Occipital lobe (tissue), 2 donors: ENCODE measurements around the gene TBX1. TPM values are rescaled to one million over a fixed set of nuclear protein-coding genes. Genes with fewer than 3 reads are reported as not detected.
"Not testable (repeated sequence)": the region's sequence is repeated elsewhere in the genome, so short reads cannot be mapped to it uniquely, and the experiment has no call there.

Experiments used
- DNase-seq: peaks from one replicate; lab custom pipeline; 2025; lab: John Stamatoyannopoulos, UW
- total RNA-seq: library from RNA; depleted of rRNA; stranded (reverse); fragments of >200 nt; gene quantifications from one replicate; pipeline ENCODE4 v1.2.3, GENCODE V29; 2014

Gene TBX1
- total RNA-seq, 1 donor from 2014 or later: 0.62 TPM

DNA sequence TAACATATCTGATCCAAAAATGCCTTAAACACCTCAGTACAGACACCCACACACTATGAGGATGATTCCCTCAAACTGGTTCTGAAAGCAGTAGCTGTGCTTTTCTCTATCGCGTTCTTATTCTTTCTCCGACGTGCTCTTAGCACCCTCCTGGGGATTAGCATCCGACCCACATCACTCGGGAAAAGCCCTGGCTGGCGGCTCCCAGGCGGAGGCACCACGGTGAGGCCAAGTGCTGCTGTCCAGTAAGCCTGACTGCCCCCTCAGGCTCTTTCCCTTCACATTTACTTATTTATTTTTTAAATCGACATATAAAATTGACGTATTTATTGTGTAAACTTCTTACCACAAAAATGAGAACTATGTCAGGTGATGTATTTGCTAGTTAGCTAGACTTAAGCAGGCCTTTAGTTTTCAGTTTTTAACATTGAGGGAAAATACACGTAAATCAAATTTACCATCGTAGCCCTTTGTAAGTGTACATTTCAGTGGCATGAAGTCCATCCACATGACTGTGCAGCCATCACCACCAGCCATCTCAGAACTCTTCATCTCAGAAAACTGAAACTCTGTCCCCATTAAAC, 19.2 kb downstream of the TBX1 start:
- DNase-seq: no peak

DNA sequence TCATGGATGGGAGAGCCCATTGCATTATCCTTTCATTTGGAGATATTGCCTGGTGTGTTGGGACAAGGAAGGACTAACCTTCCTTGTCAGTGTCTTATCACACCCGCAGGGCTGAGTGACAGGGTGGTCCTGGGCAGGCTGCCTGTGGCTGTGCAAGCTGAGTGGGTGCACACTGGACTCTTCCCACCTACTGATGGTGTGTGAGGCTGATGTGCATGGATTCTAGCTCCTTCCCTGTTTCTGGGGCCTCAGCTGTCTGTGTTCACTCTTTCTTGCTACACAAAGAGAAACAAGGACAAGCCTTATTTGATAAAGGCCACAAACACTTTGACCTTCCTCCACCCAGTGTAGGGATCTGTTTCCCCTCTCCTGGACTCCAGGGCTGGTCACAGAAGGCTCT, 22.0 kb downstream of the TBX1 start:
- DNase-seq: no peak

DNA sequence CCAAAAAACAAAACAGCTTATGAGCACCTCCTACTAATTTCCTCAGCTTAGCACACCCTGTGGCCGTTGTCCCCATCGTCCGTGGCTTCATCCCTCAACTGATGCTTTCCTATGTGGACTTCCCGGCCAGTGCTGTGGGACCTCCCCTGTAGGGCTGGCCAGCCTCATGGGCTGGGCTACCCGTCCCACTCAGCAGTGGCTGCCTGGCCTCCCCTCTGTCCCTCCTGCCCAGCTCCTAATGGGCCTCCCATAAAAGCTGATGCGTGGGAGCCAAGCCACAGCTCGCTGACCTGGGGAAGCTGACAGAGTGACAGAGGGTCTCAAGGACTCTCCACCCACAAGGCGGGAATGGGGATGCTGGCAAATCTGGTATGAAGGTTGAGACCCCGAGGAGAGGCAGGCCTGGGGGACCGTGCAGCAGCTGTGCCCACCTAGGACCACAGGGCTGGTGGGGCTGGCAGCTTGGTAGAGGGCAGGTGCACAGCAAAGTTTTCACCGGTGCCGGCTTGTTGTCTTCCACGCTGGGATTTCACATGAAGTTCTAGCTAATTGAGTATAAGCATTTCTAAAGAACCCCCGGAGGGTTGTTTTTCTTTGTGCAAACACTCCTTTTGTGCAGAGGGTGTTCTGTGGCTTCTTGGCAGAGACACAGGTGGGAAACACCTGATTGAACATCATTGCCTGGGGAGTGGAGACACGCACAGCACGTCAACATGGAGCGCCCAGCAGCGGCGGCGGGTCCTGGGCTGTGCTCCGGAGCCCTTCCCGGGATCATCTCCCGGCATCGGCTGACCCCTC, 23.2 kb downstream of the TBX1 start:
- no peak for DNase-seq

DNA sequence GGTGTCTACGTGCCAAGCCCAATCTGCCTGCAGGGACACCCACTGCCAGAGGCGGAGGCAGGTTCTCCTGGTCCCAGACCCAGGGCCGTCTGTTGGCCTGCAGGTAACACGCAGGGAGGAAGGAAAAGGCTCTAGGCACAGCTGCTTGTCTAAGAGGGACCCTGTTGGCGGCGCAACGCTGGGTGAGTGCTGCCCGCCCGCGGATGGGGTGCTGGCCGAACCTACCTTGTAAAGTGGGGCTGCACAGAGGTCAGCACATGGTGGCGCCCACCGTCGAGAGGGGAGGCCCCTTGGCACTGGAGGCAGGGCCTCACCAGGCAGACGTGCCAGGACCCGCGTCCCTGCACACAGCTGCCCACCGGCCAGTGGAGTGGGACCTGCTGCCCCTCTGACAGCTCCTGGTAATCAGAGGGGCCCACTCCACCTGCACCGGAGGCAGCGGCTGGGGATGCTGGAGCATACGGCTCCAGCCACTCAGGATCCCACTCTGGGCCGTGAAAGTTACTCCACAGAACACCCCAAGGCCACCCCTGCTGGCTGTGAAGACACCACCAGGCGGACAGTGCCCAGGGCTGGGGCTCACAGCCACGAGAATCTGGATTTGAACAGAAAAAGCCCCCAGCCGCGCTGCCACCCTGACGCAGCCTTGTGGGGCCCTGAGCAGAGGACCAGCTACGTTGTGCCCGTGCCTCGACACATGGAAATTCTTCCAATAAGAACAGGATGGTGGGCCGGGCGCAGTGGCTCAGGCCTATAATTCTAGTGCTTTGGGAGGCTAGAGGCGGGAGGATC, 24.0 kb downstream of the TBX1 start:
- no peak for DNase-seq

- no peak for DNase-seq
Observed at GRCh38 chr22:19785461-19786263, 25.1 kb downstream of the TBX1 start.

- no peak for DNase-seq
Observed at GRCh38 chr22:19786264-19786585, 25.6 kb downstream of the TBX1 start.

GRCh38 chr22:19786959-19787848, 26.6 kb downstream of the TBX1 start:
- DNase-seq: no peak

GRCh38 chr22:19787849-19788141, 27.2 kb downstream of the TBX1 start:
- DNase-seq: no peak

- DNase-seq: no peak
Observed at GRCh38 chr22:19788661-19789225, 28.2 kb downstream of the TBX1 start.

DNA sequence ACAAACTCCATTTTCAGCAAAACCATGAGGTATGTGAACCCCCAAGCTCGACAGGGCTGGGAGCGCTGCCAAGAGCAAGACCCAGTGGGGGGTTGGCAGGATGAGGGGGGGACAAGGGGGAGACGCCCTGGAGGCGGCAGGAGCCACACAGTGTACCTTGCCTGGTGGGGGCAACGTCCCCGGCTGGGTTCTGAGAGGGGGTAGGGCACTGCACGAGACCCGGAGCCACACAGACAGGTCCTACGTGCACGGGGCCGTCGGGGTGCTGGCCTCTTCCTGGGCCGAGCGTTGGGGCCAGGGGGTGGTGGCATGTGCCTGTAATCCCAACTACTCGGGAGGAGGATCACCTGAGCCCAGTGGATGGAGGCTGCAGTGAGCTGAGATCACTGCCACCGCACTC, 28.8 kb downstream of the TBX1 start:
- DNase-seq: no peak

DNA sequence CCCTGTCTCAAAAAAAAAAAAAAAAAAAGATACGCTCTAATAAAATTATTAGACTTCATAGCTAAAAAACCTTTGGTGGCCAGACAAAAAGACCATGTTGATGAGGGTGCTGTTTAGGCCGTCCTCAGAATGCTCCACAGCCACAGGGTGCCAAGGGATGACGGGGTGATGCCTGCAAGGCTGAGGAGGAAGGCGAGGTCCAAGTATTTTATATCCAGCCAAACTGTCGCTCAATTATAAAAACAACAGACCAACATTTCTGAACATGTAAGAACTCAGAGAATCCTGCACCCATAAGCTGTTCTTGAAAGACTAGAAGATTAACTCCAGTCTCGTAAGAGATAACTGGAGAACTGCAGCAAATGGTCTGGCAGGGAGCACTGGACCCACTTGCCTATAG, 29.2 kb downstream of the TBX1 start:
- no peak for DNase-seq

DNA sequence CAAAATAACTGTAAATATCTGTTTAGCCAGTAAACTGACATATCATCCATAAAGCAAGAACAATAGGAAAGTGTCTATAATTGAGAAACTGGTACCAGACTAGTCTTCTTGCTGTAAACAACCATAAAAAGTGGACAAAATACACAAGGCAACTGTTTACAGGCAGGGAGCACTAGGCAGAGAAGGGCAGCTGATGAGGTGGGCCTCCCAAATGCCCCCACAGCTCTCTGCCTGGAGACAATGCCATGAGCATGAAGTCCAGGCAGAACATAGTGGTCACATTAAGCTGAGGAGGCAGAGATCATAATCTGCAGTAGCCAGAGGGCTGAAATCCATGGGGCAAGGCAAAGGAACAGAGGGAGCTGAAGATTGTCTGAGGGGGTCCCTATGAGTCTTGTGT, 30.7 kb downstream of the TBX1 start:
- DNase-seq: no peak

GRCh38 chr22:19791894-19792293, 31.3 kb downstream of the TBX1 start:
- DNase-seq: no peak

- DNase-seq: not testable (repeated sequence)
Observed at GRCh38 chr22:19792383-19792896, 31.9 kb downstream of the TBX1 start.

DNA sequence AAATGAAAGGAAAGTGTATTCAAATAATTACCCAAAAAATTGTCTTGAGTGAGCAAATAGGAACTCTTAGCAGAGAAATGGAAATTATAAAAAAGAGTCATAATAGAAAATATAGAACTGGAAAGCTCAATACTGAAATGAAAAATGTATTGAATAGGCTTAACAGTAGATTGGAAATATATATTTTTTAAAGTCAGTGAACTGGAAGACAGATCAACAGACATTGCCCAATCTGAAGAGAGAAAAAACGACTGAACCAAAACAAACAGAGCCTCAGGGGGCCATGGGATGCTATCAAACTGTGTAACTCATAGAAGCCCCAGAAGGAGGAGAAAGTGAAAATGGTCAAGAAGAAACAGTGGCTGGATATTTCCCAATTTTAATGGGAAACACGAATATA, 32.6 kb downstream of the TBX1 start:
- no peak for DNase-seq

DNA sequence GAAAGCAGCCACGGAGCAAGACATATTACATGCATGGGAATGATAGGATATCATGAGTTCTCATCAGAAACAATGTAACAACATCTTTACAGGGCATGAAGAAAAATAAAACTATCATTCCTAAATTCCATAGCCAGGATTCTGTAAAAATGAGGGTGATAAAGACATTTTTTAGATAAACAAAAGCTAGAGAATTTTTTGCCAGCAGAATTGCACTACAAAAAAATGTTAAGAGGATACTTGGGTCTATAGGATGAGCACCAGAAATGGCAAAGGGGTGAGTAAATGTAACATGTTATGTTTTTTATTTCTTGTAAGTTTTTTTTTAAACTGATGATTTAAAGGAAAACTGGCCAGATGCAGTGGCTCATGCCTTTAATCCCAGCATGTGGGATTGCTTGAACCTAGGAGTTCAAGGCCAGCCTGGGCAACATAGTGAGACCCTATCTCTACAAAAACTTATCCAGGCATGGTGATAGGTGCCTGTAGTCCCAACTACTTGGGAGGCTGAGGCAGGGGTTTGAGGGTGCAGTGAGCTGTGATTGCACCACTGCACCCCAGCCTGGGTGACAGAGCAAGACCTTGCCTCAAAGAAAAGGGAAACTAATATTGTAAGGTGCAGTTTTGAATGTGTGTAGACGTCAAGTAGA, 33.2 kb downstream of the TBX1 start:
- no peak for DNase-seq

GRCh38 chr22:19795617-19796008, 35.0 kb downstream of the TBX1 start:
- no peak for DNase-seq

DNA sequence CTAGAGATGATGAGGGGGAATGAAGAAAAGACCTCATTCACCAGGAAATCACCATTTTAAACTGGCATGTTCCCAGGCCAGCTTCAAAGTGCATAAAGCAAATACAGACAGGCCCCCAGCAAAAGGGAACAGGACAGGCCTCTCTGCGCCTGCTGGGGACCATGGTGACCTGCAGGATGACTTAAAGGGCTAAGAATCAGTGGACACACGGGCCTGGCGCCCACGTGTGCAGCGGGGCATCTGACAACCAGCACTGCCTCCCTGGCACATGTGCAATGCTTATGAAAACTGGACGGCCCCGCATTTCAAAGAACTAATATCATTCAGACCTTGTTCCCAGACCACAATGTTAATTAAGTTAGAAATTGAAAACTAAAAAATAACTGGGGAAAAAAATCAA, 35.6 kb downstream of the TBX1 start:
- no peak for DNase-seq

DNA sequence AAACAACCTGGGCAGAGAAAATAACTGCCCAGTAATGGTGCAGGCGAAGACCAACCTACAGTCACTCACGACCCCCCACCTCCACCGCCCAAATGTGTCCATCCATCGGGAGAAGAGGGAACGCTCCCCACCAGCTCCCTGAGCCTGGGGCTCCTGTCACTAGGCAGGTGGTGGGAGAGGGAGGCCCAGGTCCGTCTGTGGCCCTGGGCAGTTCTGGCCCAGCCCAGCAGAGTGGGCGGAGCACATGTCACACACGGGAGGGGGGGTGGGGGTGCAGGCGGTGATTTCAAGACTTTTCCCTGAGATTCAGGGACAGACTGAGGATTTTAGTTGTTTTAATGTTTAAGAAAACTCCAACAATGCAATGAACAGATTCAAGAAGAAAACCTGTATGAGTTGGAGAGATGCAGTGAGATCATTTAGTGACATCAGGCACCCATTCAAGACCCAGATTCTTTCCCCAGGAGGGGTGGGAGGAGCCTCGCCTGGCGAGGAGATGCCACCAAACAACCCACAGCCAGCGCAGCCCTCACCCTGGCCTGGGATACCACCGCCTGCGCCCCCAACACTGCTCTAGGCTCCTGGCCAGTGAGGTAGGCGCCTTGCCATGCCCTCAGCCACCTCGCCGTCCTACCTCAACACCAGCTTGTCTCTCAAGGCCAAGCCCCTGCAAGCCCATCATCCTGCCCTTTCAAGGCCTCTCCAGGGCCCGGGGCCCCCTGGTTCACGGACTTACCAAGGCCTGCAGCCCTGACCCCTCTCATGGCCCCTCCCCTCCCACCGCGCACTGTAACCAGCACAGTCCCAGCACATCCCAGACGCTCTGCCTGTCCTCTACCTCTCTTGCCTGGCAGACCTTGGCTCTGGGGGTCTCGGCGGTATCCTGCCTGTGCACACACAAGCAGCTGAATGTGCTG, 36.8 kb downstream of the TBX1 start:
- no peak for DNase-seq
